ENCODE results near the gene RALGAPA1. TPM values are rescaled to one million over a fixed set of nuclear protein-coding genes. Genes with fewer than 3 reads are reported as not detected.
"Not testable (repeated sequence)": the region's sequence is repeated elsewhere in the genome, so short reads cannot be mapped to it uniquely, and the experiment has no call there.

RALGAPA1 gene
- total and polyA plus RNA-seq, 9 of the 15 experiments (the other 6 are each of a cell fraction or from before 2014, with no cell fraction given), result 2.5 to 16.3 (median 6.2) TPM

DNA sequence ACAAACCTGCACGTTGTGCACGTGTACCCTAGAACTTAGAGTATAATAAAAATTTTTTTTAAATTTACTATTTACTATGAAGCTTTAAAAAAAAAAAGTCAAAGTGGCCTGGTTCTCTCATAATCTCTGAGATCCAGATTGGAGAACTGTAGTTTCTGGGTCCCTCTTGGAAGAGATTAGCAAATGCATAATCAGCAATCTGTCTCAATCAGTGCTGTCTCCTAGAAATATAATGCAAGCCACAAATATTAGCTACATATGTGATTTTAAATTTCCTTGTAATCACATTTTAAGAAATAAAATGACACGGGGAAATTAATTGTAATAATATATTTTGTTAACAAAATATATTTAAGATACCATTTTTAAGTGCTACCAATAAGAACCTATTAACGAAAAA lies 32.3 kb downstream of the RALGAPA1 start:
- TF ChIP-seq HDAC2 (IDR thresholded peaks at IDR 0.05), result no peak
- no peak for TF ChIP-seq MEF2A (IDR thresholded peaks at IDR 0.05; ENCODE audit: control insufficient read depth, low read depth, low read length)
- TF ChIP-seq CHD2 (IDR thresholded peaks at IDR 0.05; ENCODE audit: low read depth, low read length), result no peak
- no peak for TF ChIP-seq RCOR1 (IDR thresholded peaks at IDR 0.05; ENCODE audit: borderline replicate concordance in 1 of 2, low read depth in 2 of 2, low read length in 2 of 2)
- TF ChIP-seq, protein P1, sequence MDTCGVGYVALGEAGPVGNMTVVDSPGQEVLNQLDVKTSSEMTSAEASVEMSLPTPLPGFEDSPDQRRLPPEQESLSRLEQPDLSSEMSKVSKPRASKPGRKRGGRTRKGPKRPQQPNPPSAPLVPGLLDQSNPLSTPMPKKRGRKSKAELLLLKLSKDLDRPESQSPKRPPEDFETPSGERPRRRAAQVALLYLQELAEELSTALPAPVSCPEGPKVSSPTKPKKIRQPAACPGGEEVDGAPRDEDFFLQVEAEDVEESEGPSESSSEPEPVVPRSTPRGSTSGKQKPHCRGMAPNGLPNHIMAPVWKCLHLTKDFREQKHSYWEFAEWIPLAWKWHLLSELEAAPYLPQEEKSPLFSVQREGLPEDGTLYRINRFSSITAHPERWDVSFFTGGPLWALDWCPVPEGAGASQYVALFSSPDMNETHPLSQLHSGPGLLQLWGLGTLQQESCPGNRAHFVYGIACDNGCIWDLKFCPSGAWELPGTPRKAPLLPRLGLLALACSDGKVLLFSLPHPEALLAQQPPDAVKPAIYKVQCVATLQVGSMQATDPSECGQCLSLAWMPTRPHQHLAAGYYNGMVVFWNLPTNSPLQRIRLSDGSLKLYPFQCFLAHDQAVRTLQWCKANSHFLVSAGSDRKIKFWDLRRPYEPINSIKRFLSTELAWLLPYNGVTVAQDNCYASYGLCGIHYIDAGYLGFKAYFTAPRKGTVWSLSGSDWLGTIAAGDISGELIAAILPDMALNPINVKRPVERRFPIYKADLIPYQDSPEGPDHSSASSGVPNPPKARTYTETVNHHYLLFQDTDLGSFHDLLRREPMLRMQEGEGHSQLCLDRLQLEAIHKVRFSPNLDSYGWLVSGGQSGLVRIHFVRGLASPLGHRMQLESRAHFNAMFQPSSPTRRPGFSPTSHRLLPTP (IDR thresholded peaks at IDR 0.05; ENCODE audit: borderline replicate concordance, extremely low read depth, insufficient read length), result no peak
- TF ChIP-seq HOXB6 (CRISPR knock-in tag; IDR thresholded peaks at IDR 0.05; ENCODE audit: borderline replicate concordance), result no peak
- no peak for TF ChIP-seq SIX5 (IDR thresholded peaks at IDR 0.05; ENCODE audit: borderline replicate concordance in 1 of 2, insufficient read depth in 1 of 2, low read depth in 1 of 2, low read length in 2 of 2)
- TF ChIP-seq TEAD2 (tag; IDR thresholded peaks at IDR 0.05), result no peak
- no peak for TF ChIP-seq ZNF766 (CRISPR knock-in tag; conservative IDR thresholded peaks at IDR 0.05)
- TF ChIP-seq EP300 (IDR thresholded peaks at IDR 0.05; ENCODE audit: low read length), result no peak
- TF ChIP-seq MTA2 (IDR thresholded peaks at IDR 0.05; ENCODE audit: low read depth), result no peak
- no peak for TF ChIP-seq CREB1 (IDR thresholded peaks at IDR 0.05)
- no peak for TF ChIP-seq CREB1 (CRISPR knock-in tag; IDR thresholded peaks at IDR 0.05)
- H3K4me2 ChIP-seq (ENCODE audit: insufficient read depth, low read length), result no peak overlapping the region
- CTCF ChIA-PET (ENCODE audit: low intra/inter-chr PET ratio), result no interaction called here
- H4K20me1 ChIP-seq (replicated peaks; ENCODE audit: control insufficient read depth, insufficient read depth, low read length), result no peaks in the 10 kb centered on the region
- H3K27ac ChIP-seq (ENCODE audit: extremely low read depth, low read depth, low read length), result no peak overlapping the region
- intact Hi-C loops (cut with micrococcal nuclease), result no loop called here
- no peak overlapping the region for H3K4me3 ChIP-seq
- no peaks in the 10 kb centered on the region for H3K36me3 ChIP-seq (ENCODE audit: control insufficient read depth, insufficient read depth, low read length)
- POLR2A ChIA-PET, result no interaction called here
- H3K4me1 ChIP-seq (replicated peaks in 1 of 2; ENCODE audit: control insufficient read depth in 2 of 2, insufficient read depth in 2 of 2, low read length in 2 of 2), result no peaks in the 10 kb centered on the region
- no TSS peak for BruUV-seq (replicated peaks)
- FAIRE-seq (no peak), DNase-seq (ENCODE audit: extremely low read depth in 1 of 4, low spot score in 3 of 4) (no peak), ATAC-seq (no peak)
- H3K27me3 ChIP-seq (ENCODE audit: control insufficient read depth in 2 of 2, insufficient read depth in 2 of 2, low read length in 2 of 2), result no peaks in the 10 kb centered on the region
- no peaks in the 10 kb centered on the region for H3K9me3 ChIP-seq (replicated peaks; ENCODE audit: control insufficient read depth, insufficient read depth, low read depth, low read length)
- H2AFZ ChIP-seq (ENCODE audit: low read depth, low read length), result no peak overlapping the region
- no peak overlapping the region for H3K9ac ChIP-seq (ENCODE audit: insufficient read depth in 1 of 2, low read depth in 2 of 2, low read length in 2 of 2)
- in situ Hi-C loops (cut with MboI), result no loop called here
- H3K9me1 ChIP-seq (ENCODE audit: control insufficient read depth, insufficient read depth, low read length), result no peaks in the 10 kb centered on the region
- 42% methylated on average over 4 of the region's 4 CpGs for WGBS (ENCODE audit: insufficient coverage, low coverage, missing lambda C conversion rate)
- no peaks in the 10 kb centered on the region for H3K79me2 ChIP-seq (ENCODE audit: control insufficient read depth, insufficient read depth, low read length)

DNA sequence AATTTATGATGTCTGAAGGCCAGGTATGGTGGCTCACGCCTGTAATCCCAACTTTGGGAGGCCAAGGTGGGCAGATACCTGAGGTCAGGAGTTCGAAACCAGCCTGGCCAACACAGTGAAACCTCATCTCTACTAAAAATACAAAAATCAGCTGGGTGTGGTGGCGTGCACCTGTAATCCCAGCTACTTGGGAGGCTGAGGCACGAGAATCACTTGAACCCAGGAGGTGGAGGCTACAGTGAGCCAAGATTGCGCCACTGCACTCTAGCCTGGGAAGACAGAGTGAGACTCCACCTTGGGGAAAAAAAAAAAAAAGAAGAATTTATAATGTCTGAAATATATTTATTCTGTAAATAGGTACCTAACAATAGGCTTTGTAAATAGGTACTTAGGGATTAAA lies 33.0 kb downstream of the RALGAPA1 start:
- H4K20me1 ChIP-seq (replicated peaks; ENCODE audit: control insufficient read depth, insufficient read depth, low read length); H3K4me2 ChIP-seq (ENCODE audit: insufficient read depth, low read length); H3K36me3 ChIP-seq (ENCODE audit: control insufficient read depth, insufficient read depth, low read length); H3K27ac ChIP-seq (ENCODE audit: extremely low read depth, low read depth, low read length); H3K27me3 ChIP-seq (ENCODE audit: control insufficient read depth in 2 of 2, insufficient read depth in 2 of 2, low read length in 2 of 2); ATAC-seq; FAIRE-seq; H3K4me1 ChIP-seq (replicated peaks in 1 of 2; ENCODE audit: control insufficient read depth in 2 of 2, insufficient read depth in 2 of 2, low read length in 2 of 2); H3K9me3 ChIP-seq (replicated peaks; ENCODE audit: control insufficient read depth, insufficient read depth, low read depth, low read length); DNase-seq (ENCODE audit: extremely low read depth in 1 of 4, low spot score in 3 of 4); H3K9ac ChIP-seq (ENCODE audit: insufficient read depth in 1 of 2, low read depth in 2 of 2, low read length in 2 of 2); BruUV-seq (replicated peaks); H3K9me1 ChIP-seq (ENCODE audit: control insufficient read depth, insufficient read depth, low read length); intact Hi-C loops (cut with micrococcal nuclease); H2AFZ ChIP-seq (ENCODE audit: low read depth, low read length); in situ Hi-C loops (cut with MboI); H3K4me3 ChIP-seq; H3K79me2 ChIP-seq (ENCODE audit: control insufficient read depth, insufficient read depth, low read length); CTCF ChIA-PET (ENCODE audit: low intra/inter-chr PET ratio): not testable (repeated sequence)
- POLR2A ChIA-PET, result interaction anchor here (0.6 to 0.8 kb wide), 2 partner anchors 9 to 10 kb away, joined by 3 read pairs; no protein-coding TSS in a partner anchor
- 67% methylated on average over 5 of the region's 5 CpGs for WGBS (ENCODE audit: insufficient coverage, low coverage, missing lambda C conversion rate)

Data from K562 (cell line).